ENCODE measurements around the gene KCNQ1.

The KCNQ1 gene

DNA sequence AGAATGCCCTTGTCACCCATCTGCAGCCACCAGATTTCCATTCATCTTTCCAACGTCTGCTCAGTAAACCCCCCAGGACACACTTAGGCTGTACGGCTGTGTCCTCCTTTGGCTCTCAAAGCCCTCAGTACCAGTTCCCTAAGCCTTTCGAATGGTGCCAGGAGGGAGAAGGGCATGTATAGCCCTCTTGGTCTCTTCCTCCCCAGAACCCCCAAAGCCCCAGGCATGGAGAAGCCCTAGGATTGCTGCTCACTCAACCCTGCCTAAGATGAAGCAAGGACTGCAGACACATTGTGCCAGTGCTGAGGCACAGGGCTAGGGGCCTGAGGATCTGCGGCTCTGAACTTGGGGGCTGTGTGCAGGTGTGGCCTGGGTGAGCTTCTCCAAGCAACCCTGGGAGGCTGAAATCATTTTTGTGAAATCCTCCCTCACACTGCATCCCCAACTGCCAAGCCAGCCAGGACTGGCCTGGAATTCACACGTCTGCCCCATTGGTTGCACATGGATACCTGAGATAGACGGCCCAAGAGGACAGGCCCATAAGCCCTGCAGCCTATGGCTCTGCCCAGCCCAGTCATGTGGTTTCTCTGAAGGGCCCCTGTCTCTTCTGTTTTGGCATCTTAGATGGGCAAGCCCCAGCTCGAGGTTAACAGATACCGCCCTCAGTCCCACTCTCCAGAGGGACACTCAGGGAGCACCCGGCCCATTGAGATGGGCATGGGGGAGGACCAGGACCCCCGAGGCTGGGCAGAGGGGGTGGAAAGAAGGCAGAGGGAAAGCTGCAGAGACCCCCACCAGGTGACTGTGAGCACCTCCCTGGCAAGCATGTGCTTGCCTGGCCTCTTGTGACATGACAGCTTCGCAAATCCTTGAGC is 221.0 kb downstream of the KCNQ1 start:
- Histone ChIP-seq H3K27ac (ENCODE audit: low read depth, low read length, severe bottlenecking) (no peak overlapping the region), H3K9me3 (ENCODE audit: control insufficient read depth, low read length) (peaks cover 20% of the 10 kb centered on the region), H3K36me3 (ENCODE audit: control insufficient read depth, insufficient read depth, low read length) (peaks cover 53% of the 10 kb centered on the region), H3K4me3 (ENCODE audit: extremely low read depth, insufficient read depth, low read length, poor library complexity, severe bottlenecking) (no peak overlapping the region), H3K4me1 (ENCODE audit: control insufficient read depth, insufficient read depth, low read length, poor library complexity, severe bottlenecking) (no peaks in the 10 kb centered on the region)
- 93 to 95% methylated on average over 6 to 9 of the region's 11 CpGs for WGBS, 2 experiments (ENCODE audit: insufficient coverage in 2 of 2)

DNA sequence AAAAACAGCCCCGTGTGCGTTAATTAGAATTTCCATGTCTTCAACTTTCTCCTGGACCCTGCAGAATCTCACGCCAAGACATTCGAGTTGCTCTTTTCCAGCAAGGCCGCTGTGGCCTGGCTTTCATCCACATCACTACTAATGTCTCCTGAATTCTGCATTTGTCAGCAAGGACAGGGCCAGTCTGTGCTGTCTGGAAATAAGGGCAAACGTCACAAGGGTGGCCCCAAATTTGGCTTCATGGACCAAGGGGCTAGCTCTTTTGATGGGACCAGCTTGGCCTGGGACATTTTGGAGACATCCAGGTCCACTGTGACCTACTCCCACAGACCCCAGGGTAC is 221.6 kb downstream of the KCNQ1 start:
- Histone ChIP-seq H3K36me3 (ENCODE audit: control insufficient read depth, insufficient read depth, low read length) (peaks cover 51% of the 10 kb centered on the region), H3K27ac (ENCODE audit: low read depth, low read length, severe bottlenecking) (no peak overlapping the region)
- WGBS, 2 experiments (ENCODE audit: insufficient coverage in 2 of 2) = 91 to 94% methylated on average over 6 of the region's 6 CpGs

DNA sequence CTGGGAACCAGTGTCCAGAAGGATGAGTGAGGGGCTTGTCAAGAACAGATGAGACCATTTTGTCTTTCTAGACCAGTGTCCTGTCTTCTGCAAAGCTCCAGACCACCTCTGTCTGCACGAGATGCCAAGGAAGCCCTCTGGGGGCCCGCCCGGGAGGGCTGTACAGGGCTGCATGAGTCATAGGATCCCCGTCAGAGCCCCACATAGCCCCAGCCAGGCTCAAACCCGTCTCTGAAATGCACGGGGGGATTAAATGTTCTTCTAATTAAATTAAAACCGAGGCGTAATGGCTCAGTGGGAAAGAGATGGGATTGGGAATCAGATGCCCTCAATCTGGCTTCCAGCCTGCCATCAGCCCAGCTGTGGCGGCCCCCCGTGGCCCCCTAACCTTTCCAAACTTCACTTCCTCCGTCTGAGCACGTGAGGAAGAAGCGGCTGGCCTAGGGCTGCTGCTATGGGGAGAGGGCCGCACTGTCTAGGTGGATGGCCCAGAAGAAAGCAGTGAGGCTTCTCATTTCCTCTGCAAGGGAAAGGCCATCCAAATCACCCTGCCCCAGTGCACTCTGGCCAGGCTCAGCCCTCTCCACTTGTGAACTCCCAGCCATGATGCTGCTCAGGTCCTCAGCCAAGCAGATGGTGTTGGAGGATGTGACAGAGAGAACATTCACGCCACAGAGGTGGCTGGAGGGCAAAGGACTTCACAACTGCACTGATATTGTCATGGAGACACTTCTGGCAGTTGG is 222.2 kb downstream of the KCNQ1 start:
- 89 to 99% methylated on average over 8 to 13 of the region's 15 CpGs for WGBS, 2 experiments (ENCODE audit: insufficient coverage in 2 of 2)
- Histone ChIP-seq H3K4me1 (ENCODE audit: control insufficient read depth, insufficient read depth, low read length, poor library complexity, severe bottlenecking) (no peaks in the 10 kb centered on the region), H3K27ac (ENCODE audit: low read depth, low read length, severe bottlenecking) (no peak overlapping the region), H3K4me3 (ENCODE audit: extremely low read depth, insufficient read depth, low read length, poor library complexity, severe bottlenecking) (no peak overlapping the region), H3K36me3 (ENCODE audit: control insufficient read depth, insufficient read depth, low read length) (peaks cover 50% of the 10 kb centered on the region), H3K9me3 (ENCODE audit: control insufficient read depth, low read length) (peaks cover 10% of the 10 kb centered on the region)

More for the DNA sequence above, 221.6 kb downstream of the KCNQ1 start:
- Histone ChIP-seq H3K9me3 (ENCODE audit: control insufficient read depth, low read length) (peaks cover 14% of the 10 kb centered on the region), H3K4me3 (ENCODE audit: extremely low read depth, insufficient read depth, low read length, poor library complexity, severe bottlenecking) (no peak overlapping the region), H3K4me1 (ENCODE audit: control insufficient read depth, insufficient read depth, low read length, poor library complexity, severe bottlenecking) (no peaks in the 10 kb centered on the region)

DNA sequence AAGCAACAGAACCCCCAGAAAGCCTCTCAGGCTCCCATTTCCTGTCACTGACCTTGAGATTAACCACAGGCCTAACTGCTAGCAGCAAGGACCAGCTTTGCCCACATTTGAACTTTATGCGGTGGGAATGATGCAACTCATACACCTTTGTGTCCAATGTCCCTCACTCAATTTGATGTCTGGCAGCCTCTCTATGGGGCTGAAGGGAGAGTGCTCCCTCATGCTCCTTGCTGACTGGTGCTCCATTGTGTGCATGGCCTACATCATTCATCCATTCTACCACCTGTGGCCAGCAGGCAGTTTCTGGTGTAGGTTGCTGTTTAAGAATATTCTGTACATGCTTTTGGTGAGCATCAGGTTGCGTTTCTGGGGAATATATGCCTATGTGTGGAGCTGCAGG is 223.1 kb downstream of the KCNQ1 start:
- Histone ChIP-seq H3K4me1 (ENCODE audit: control insufficient read depth, insufficient read depth, low read length, poor library complexity, severe bottlenecking) (no peaks in the 10 kb centered on the region), H3K27ac (ENCODE audit: low read depth, low read length, severe bottlenecking) (no peak overlapping the region), H3K4me3 (ENCODE audit: extremely low read depth, insufficient read depth, low read length, poor library complexity, severe bottlenecking) (no peak overlapping the region), H3K9me3 (ENCODE audit: control insufficient read depth, low read length) (peaks cover 9% of the 10 kb centered on the region), H3K36me3 (ENCODE audit: control insufficient read depth, insufficient read depth, low read length) (peaks cover 45% of the 10 kb centered on the region)
- WGBS, 2 experiments (ENCODE audit: insufficient coverage in 2 of 2) = 100% methylated on average over 1 of the region's 2 CpGs; no CpG with 5 or more reads in 1 of the 2 experiments

DNA sequence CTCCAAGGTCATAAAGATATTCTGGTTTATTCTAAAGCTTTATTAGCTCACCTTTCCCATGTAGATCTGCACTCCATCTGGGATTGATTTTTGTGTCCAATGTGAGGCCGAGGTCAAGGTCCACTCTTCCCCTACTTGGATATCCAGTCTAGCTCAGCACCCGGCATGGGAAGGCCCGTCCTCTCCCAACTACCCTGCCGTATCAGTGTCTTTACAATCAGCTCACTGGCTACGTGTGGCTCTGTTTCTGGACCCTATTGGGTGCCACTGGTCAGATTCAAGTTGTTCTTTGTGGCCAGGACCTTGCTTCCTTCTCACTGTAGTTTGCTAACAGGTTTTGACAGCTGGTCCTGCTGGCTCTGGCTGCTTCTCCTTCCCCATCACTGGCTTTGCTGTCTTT is 224.1 kb downstream of the KCNQ1 start:
- WGBS, 2 experiments (ENCODE audit: insufficient coverage in 2 of 2) = 93 to 95% methylated on average over 5 of the region's 5 CpGs
- no peaks in the 10 kb centered on the region for H3K9me3 ChIP-seq (ENCODE audit: control insufficient read depth, low read length)
- H3K4me1 ChIP-seq (ENCODE audit: control insufficient read depth, insufficient read depth, low read length, poor library complexity, severe bottlenecking) = peaks cover 1% of the 10 kb centered on the region
- no peak overlapping the region for H3K4me3 ChIP-seq (ENCODE audit: extremely low read depth, insufficient read depth, low read length, poor library complexity, severe bottlenecking)
- H3K36me3 ChIP-seq (ENCODE audit: control insufficient read depth, insufficient read depth, low read length) = peaks cover 44% of the 10 kb centered on the region
- no peak overlapping the region for H3K27ac ChIP-seq (ENCODE audit: low read depth, low read length, severe bottlenecking)

DNA sequence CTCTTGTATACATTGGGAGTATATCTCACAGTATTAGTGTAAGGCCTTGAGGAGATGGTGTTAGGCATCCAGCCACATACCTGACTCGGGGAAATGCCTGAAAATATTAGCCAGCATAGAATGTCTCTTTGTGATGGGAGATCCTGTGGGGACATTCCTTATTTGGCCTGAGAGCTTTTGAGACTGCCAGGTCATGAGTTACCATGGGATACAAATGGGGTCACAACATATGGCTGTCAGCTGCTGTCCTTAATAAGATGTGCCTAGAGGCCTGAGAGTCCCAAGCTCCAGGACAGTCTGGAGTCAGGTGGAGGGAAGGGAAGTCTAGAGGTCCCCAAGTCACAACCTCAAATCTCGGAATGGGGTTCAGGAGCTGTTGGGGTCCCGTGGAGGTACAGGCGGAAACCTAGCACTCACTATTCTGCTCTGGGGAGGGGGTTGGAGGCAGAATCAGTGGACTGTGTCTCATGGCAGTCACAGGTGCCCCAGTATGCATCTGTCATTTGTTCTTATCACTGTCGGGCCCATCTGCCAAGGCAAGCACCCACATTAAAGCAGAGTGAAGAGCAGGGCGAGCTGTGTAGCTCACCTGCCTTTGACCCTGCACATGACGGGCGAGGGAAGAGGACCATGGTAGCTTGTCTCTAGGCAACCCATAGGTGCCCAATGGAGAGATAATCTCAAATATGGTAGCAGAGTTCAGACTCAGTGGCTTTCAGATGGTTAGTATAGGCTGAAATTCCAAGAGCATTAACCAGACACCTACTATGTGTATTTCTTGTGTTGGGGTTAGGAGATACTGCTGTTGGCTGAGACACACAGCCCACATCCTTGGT is 225.0 kb downstream of the KCNQ1 start:
- H3K4me3 ChIP-seq (ENCODE audit: extremely low read depth, insufficient read depth, low read length, poor library complexity, severe bottlenecking) = no peak overlapping the region
- H3K4me1 ChIP-seq (ENCODE audit: control insufficient read depth, insufficient read depth, low read length, poor library complexity, severe bottlenecking) = peaks cover 11% of the 10 kb centered on the region
- no peak overlapping the region for H3K27ac ChIP-seq (ENCODE audit: low read depth, low read length, severe bottlenecking)
- peaks cover 34% of the 10 kb centered on the region for H3K36me3 ChIP-seq (ENCODE audit: control insufficient read depth, insufficient read depth, low read length)
- H3K9me3 ChIP-seq (ENCODE audit: control insufficient read depth, low read length) = no peaks in the 10 kb centered on the region
- 92 to 95% methylated on average over 7 to 8 of the region's 8 CpGs for WGBS, 2 experiments (ENCODE audit: insufficient coverage in 2 of 2)

DNA sequence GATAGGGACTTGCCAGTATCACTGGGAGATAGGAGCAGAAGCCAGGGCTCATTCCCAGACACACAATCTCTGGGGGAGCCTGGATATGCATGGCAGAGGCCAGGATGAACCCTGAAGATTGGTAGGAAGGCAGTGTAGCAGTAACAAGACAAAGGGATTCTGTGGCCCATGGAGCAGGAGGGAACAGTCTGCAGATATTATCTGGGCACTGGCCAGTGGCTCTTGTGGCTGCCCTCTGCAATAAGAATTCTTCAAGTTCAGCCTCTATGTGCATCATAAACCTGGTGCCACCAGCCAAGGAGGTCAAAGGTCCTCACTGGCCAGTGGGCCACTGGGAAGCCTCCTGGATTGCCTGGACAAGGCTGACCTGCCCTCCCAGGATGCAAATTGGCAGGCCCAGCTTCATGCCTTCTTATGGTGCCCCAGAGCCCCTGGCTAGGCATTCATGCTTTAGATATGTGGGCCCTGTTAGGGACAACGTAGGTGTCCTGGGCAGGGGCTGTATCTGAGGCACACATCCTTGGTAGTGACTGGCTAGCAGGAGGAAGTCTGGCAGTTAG is 225.8 kb downstream of the KCNQ1 start:
- Histone ChIP-seq H3K4me3 (ENCODE audit: extremely low read depth, insufficient read depth, low read length, poor library complexity, severe bottlenecking) (no peak overlapping the region), H3K36me3 (ENCODE audit: control insufficient read depth, insufficient read depth, low read length) (peaks cover 34% of the 10 kb centered on the region), H3K27ac (ENCODE audit: low read depth, low read length, severe bottlenecking) (no peak overlapping the region), H3K9me3 (ENCODE audit: control insufficient read depth, low read length) (no peaks in the 10 kb centered on the region), H3K4me1 (ENCODE audit: control insufficient read depth, insufficient read depth, low read length, poor library complexity, severe bottlenecking) (peaks cover 13% of the 10 kb centered on the region)
- WGBS, 2 experiments (ENCODE audit: insufficient coverage in 2 of 2) = 60 to 93% methylated on average over 1 of the region's 1 CpG

DNA sequence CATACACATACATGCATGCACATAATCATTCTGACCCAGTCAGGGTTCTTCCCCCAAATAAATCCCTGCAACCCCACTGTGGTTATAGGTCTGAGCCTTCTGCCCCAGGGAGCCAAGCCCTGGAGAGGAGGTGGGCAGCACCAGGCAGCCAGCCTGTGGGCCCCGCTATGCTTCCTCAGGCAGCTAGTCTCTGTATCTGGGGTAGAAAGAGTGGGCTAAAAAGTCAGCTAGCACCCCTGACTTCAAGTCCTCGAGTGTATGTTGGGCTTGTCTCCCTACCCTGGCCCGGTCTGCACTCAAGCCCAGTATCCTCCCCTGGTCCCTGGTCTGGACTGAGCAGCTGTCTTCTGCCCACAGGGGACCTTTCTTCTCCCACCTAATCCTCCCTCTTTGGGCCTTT is 226.9 kb downstream of the KCNQ1 start:
- Histone ChIP-seq H3K9me3 (ENCODE audit: control insufficient read depth, low read length) (no peaks in the 10 kb centered on the region), H3K4me3 (ENCODE audit: extremely low read depth, insufficient read depth, low read length, poor library complexity, severe bottlenecking) (no peak overlapping the region), H3K4me1 (ENCODE audit: control insufficient read depth, insufficient read depth, low read length, poor library complexity, severe bottlenecking) (peaks cover 13% of the 10 kb centered on the region), H3K27ac (ENCODE audit: low read depth, low read length, severe bottlenecking) (no peak overlapping the region), H3K36me3 (ENCODE audit: control insufficient read depth, insufficient read depth, low read length) (peaks cover 29% of the 10 kb centered on the region)
- 87 to 96% methylated on average over 3 of the region's 3 CpGs for WGBS, 2 experiments (ENCODE audit: insufficient coverage in 2 of 2)

DNA sequence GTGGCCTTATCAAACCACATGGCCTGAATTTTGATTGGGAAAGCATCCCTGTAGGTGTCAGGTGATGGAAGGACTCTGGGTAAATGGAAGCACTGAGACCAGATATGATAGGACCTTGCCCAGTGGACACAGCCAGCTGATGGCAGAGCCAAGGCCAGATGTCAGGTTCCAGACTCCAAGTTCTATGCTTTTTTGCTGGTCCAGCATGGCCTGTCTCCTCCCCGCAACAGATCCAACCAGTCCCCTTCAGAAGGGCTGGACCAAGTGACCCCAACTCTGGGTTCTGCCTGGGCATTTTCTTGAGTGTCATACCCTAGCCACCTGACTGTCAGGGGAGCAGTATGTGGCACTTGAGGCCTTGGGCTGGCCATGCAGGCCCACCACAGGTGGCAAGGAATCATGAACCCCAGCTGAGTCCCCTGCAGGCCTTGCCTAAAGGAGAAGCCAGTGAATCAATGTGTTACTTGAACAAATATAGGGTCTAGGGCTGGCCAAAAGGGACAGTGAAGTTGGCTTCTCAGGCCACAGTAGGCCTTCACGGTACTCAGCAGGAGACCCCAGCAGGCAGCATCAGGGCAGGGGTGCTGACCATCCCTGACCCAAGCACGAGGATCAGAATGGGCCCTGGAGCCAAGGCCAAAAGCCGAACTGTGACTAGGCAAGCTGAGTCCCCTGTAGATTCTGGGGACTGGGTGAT is 227.9 kb downstream of the KCNQ1 start:
- peaks cover 27% of the 10 kb centered on the region for H3K36me3 ChIP-seq (ENCODE audit: control insufficient read depth, insufficient read depth, low read length)
- no peaks in the 10 kb centered on the region for H3K9me3 ChIP-seq (ENCODE audit: control insufficient read depth, low read length)
- no peak overlapping the region for H3K27ac ChIP-seq (ENCODE audit: low read depth, low read length, severe bottlenecking)
- H3K4me3 ChIP-seq (ENCODE audit: extremely low read depth, insufficient read depth, low read length, poor library complexity, severe bottlenecking) = no peak overlapping the region
- peaks cover 13% of the 10 kb centered on the region for H3K4me1 ChIP-seq (ENCODE audit: control insufficient read depth, insufficient read depth, low read length, poor library complexity, severe bottlenecking)
- 84 to 100% methylated on average over 3 of the region's 4 CpGs for WGBS, 2 experiments (ENCODE audit: insufficient coverage in 2 of 2)

DNA sequence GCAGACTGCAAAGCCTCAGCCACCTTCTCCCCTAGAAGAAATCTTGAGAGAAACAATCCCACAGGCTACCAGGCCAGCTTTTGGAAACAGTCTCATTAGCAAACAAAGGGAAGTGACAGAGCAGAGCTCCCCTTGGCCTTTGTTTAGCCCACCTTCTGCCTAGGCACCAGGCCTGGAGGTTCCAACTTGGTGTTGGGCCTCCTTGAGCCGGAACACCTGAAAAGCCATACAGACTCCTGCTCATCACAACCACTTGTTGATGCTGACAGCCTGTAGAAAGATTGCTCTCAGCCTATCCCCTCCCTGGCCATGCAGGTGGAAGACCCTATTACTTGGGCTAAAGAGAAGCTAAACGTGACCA is 228.4 kb downstream of the KCNQ1 start:
- peaks cover 13% of the 10 kb centered on the region for H3K4me1 ChIP-seq (ENCODE audit: control insufficient read depth, insufficient read depth, low read length, poor library complexity, severe bottlenecking)
- peaks cover 22% of the 10 kb centered on the region for H3K36me3 ChIP-seq (ENCODE audit: control insufficient read depth, insufficient read depth, low read length)
- WGBS, 2 experiments (ENCODE audit: insufficient coverage in 2 of 2) = 83 to 100% methylated on average over 1 of the region's 2 CpGs
- H3K9me3 ChIP-seq (ENCODE audit: control insufficient read depth, low read length) = no peaks in the 10 kb centered on the region
- no peak overlapping the region for H3K4me3 ChIP-seq (ENCODE audit: extremely low read depth, insufficient read depth, low read length, poor library complexity, severe bottlenecking)
- H3K27ac ChIP-seq (ENCODE audit: low read depth, low read length, severe bottlenecking) = no peak overlapping the region

All from mesodermal cell (in vitro differentiated cells).